Fibroblast of villous mesenchyme (primary cell): ENCODE measurements around the gene NELL1. TPM values are rescaled to one million over a fixed set of nuclear protein-coding genes. Genes with fewer than 3 reads are reported as not detected.

ENCODE experiments used
- DNase-seq: peaks from one replicate; pipeline ENCODE4 v3.0.0-alpha.2; 2010; ENCODE audit warnings: low read depth
- H3K4me3 ChIP-seq: 2 replicates; pipeline ENCODE4 v1.5.1; 2011; ENCODE audit warnings: low read depth, mild to moderate bottlenecking, low read length
- total RNA-seq: library from RNA; depleted of rRNA; stranded (reverse); fragments of >200 nt; gene quantifications from 2 replicates; pipeline ENCODE4 v1.2.3, GENCODE V29; 2012
- TF ChIP-seq, protein P1 (sequence below): IDR thresholded peaks from 2 replicates; pipeline ENCODE4 v1.5.1; 2012; ENCODE audit warnings: low read depth, mild to moderate bottlenecking, low read length; ENCODE audit not compliant: insufficient read depth

The NELL1 gene
- total RNA-seq, 1 donor = not detected

DNA sequence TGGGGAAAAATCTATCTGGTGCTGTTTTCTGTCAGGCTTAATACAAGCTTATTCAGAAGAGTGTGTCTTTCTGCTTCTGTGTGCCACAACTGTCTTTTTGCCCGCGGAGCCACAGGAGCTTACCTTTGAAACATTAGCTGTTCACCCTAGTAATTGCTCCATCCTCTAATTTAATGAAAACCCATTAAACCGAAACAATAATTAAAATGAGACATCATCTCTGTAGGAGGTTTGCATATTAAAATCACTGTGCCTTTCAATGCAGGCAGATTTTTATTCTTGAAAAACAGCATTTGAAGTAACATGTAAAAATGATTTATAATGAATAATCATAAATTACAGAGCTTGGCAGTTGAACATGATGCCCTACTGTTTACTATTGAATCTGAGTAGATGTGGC lies 102.3 kb downstream of the NELL1 start:
- TF ChIP-seq, protein P1, sequence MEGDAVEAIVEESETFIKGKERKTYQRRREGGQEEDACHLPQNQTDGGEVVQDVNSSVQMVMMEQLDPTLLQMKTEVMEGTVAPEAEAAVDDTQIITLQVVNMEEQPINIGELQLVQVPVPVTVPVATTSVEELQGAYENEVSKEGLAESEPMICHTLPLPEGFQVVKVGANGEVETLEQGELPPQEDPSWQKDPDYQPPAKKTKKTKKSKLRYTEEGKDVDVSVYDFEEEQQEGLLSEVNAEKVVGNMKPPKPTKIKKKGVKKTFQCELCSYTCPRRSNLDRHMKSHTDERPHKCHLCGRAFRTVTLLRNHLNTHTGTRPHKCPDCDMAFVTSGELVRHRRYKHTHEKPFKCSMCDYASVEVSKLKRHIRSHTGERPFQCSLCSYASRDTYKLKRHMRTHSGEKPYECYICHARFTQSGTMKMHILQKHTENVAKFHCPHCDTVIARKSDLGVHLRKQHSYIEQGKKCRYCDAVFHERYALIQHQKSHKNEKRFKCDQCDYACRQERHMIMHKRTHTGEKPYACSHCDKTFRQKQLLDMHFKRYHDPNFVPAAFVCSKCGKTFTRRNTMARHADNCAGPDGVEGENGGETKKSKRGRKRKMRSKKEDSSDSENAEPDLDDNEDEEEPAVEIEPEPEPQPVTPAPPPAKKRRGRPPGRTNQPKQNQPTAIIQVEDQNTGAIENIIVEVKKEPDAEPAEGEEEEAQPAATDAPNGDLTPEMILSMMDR = no peak
- no peak for DNase-seq
- no peak overlapping the region for H3K4me3 ChIP-seq

DNA sequence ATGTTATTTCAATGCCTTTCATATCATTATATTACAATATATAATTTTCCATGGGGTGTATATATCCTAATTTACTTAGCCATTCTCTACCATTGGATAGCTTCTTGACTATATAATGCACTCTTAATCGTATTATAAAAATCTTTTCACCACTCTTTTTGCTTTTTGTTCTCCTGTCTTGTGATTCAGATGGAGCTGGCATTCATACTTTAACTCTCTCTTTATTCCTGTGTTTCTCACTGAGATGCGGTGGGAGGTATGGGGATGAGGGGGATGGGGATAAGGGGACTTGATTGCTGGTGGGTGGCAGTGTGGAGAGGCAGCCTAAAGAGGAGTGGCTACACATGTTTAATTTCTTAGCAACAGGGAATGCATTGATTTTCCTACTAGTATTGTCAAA lies 105.9 kb downstream of the NELL1 start:
- H3K4me3 ChIP-seq = no peak overlapping the region
- no peak for DNase-seq
- TF ChIP-seq, protein P1 = no peak

DNA sequence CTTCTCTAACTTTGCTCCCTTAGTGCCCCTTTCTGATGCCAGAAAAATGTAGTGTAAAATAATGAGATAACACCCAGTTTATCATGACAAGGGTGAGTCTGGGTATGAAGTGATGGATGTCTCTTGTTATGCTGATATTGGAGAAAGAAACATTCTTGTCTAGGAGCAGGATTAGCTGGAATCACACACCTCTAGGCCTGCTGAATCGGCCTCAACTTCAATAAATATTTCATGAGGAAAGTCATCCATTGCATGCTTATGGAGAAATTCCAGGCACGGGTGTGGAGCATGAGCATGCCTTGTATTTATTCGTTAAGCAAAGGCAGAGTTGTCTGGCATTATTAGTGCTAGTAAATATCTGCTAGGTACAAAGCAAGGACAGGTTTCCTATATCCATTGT lies 113.4 kb downstream of the NELL1 start:
- TF ChIP-seq, protein P1 = no peak
- no peak overlapping the region for H3K4me3 ChIP-seq
- no peak for DNase-seq

DNA sequence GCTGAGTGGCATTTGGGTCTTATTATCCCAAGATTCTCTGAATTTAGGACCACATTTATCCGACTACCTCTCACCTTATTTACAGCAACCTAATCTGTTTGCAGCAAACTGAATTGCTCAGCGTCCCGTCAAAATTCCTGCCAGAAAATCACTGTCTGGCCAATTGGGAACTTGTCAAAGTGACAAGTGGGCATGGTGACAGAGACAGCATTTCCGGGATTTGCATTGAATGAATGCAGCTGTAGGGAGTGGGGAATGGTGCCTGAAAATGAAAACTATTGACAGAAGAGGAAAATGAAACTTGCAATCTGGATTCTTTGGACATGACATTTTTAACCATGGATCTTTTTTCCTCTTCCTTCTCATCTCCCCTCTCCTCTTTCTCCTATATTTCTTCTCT lies 113.8 kb downstream of the NELL1 start:
- no peak for DNase-seq
- TF ChIP-seq, protein P1 = no peak
- H3K4me3 ChIP-seq = no peak overlapping the region

DNA sequence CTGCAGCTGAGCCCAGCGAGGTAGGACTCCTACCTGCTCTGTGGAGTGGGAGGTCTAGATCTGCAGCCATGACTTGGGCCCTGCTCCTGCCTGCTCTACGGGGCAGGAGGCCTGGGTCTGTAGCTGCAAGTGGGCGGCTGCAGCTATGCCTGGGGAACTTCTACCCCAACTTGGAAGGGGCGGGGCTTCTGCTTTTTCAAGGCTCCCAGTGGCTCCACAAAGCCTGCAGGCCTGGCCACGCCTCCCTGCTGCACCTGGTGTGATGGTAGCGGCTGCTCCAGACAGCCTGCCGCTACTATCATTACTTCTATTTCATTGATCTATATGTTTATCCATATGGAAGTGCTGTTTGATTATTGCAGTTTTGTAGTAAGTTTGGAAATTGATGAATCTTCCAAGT lies 121.2 kb downstream of the NELL1 start:
- DNase-seq = no peak
- TF ChIP-seq, protein P1 = no peak
- no peak overlapping the region for H3K4me3 ChIP-seq

DNA sequence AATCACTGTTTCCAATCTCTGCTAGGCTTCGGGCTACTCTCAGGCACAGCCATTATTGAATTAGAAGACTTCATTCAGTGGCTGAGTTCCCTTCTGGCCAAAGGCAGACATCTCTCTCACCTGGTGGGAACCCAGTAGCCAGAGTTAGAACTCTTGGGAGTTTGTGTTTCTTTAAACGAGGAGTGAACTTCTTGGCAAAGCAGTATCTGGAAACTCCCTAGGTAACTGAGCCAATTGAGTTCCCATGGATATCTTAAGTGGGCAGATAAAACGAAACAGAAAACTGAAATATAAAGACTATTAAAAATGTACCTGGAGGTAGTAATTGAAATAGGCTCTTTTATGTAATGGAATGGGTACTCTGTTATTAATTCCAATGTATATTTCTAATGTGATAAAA lies 125.6 kb downstream of the NELL1 start:
- DNase-seq = no peak
- no peak overlapping the region for H3K4me3 ChIP-seq
- TF ChIP-seq, protein P1 = no peak

DNA sequence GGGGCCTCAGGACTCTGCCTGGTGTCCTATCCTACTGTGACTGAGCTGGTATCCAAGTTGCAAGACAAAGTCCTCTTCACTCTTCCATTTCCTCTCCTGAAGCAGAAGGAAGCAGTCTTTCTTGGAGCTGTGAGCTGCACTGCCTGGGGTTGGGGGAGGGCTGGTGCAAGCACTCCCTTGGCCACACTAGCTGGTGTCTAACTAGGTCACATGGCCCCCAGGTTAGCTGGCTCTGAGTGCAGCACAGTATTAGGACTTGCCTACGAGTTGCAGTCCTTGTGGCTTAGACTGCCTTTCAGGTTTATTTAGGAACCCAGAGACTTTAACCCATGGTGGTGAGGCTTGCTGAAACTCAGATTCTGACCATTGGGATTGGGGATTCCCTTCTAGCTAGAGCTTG lies 138.9 kb downstream of the NELL1 start:
- no peak overlapping the region for H3K4me3 ChIP-seq
- TF ChIP-seq, protein P1 = no peak
- no peak for DNase-seq
